Mucosa of rectum (tissue), 2 donors: ENCODE results near the gene GMEB2.
"Not testable (repeated sequence)": the region's sequence is repeated elsewhere in the genome, so short reads cannot be mapped to it uniquely, and the experiment has no call there.

ENCODE experiments used
- H3K27ac ChIP-seq, 2 donors: one replicate each; pipeline ENCODE4 v1.7.0; 2013; ENCODE audit warnings: inconsistent platforms in 2 of 2, low read depth in 2 of 2, low read length in 2 of 2
- H3K27me3 ChIP-seq, 2 donors: one replicate each; pipeline ENCODE4 v1.7.0; 2013; ENCODE audit warnings: low read length in 2 of 2; ENCODE audit not compliant: control insufficient read depth in 2 of 2, insufficient read depth in 2 of 2
- H3K36me3 ChIP-seq, 2 donors: one replicate each; pipeline ENCODE4 v1.7.0; 2013; ENCODE audit warnings: low read length in 2 of 2; ENCODE audit not compliant: control insufficient read depth in 2 of 2, insufficient read depth in 2 of 2
- H3K4me1 ChIP-seq, 2 donors: one replicate each; pipeline ENCODE4 v1.7.0; 2013; ENCODE audit warnings: low read length in 2 of 2, mild to moderate bottlenecking in 1 of 2; ENCODE audit not compliant: control insufficient read depth in 2 of 2, insufficient read depth in 2 of 2
- H3K4me3 ChIP-seq, 2 donors: one replicate each; pipeline ENCODE4 v1.7.0; 2013; ENCODE audit warnings: low read length in 2 of 2
- H3K9ac ChIP-seq, 2 donors: one replicate each; pipeline ENCODE4 v1.7.0; 2013; ENCODE audit warnings: low read length in 2 of 2, low read depth in 1 of 2, mild to moderate bottlenecking in 1 of 2
- H3K9me3 ChIP-seq, 2 donors: one replicate each; pipeline ENCODE4 v1.7.0; 2013; ENCODE audit warnings: low read length in 2 of 2; ENCODE audit not compliant: control insufficient read depth in 2 of 2
- donor health status: healthy.
- donor health status: Normal muscosa, but diverticular disease.

The GMEB2 gene

GRCh38 chr20:63559485-63560332 lies 67.2 kb downstream of the GMEB2 start:
- H3K36me3 ChIP-seq, result peaks cover 22 to 31% of the 10 kb centered on the region in 2 donors

GRCh38 chr20:63558804-63559484 lies 68.0 kb downstream of the GMEB2 start:
- Histone ChIP-seq H3K27me3 (no peaks in the 10 kb centered on the region), H3K9ac (no peak overlapping the region), H3K4me3 (no peak overlapping the region), H3K36me3 (peaks cover 18 to 25% of the 10 kb centered on the region in 2 donors), H3K9me3 (no peaks in the 10 kb centered on the region), H3K27ac (no peak overlapping the region), H3K4me1 (peaks cover 0 to 2% of the 10 kb centered on the region in 2 donors)

More at GRCh38 chr20:63559485-63560332, 67.2 kb downstream of the GMEB2 start:
- not testable (repeated sequence) for H3K27ac ChIP-seq, H3K9me3 ChIP-seq, H3K9ac ChIP-seq, H3K27me3 ChIP-seq, H3K4me3 ChIP-seq, H3K4me1 ChIP-seq

GRCh38 chr20:63557481-63557891 lies 69.4 kb downstream of the GMEB2 start:
- Histone ChIP-seq H3K27me3 (no peaks in the 10 kb centered on the region), H3K36me3 (peaks cover 7 to 14% of the 10 kb centered on the region in 2 donors), H3K27ac (no peak overlapping the region), H3K4me3 (no peak overlapping the region), H3K9me3 (no peaks in the 10 kb centered on the region), H3K9ac (no peak overlapping the region), H3K4me1 (peaks cover 3 to 5% of the 10 kb centered on the region in 2 donors)

- Histone ChIP-seq H3K27ac (no peak overlapping the region), H3K4me3 (no peak overlapping the region), H3K27me3 (no peaks in the 10 kb centered on the region), H3K9ac (no peak overlapping the region), H3K36me3 (peaks cover 7 to 13% of the 10 kb centered on the region in 2 donors), H3K4me1 (peaks cover 5 to 6% of the 10 kb centered on the region in 2 donors), H3K9me3 (no peaks in the 10 kb centered on the region)
Observed at GRCh38 chr20:63556873-63557478, 69.9 kb downstream of the GMEB2 start.

- no peak overlapping the region for H3K9ac ChIP-seq
- no peak overlapping the region for H3K4me3 ChIP-seq
- H3K27me3 ChIP-seq, result peaks cover 0 to 4% of the 10 kb centered on the region in 2 donors
- H3K36me3 ChIP-seq, result peaks cover 7 to 8% of the 10 kb centered on the region in 2 donors
- no peaks in the 10 kb centered on the region for H3K9me3 ChIP-seq
- H3K4me1 ChIP-seq, result peaks cover 5 to 6% of the 10 kb centered on the region in 2 donors
- no peak overlapping the region for H3K27ac ChIP-seq
Observed at GRCh38 chr20:63555661-63556381, 71.1 kb downstream of the GMEB2 start.

- Histone ChIP-seq H3K27ac (no peak overlapping the region), H3K9me3 (no peaks in the 10 kb centered on the region), H3K36me3 (no peaks in the 10 kb centered on the region), H3K27me3 (peaks cover 0 to 4% of the 10 kb centered on the region in 2 donors), H3K4me3 (no peak overlapping the region), H3K4me1 (peaks cover 5 to 6% of the 10 kb centered on the region in 2 donors), H3K9ac (no peak overlapping the region)
Observed at GRCh38 chr20:63554361-63555278, 72.3 kb downstream of the GMEB2 start.

- Histone ChIP-seq H3K9me3 (no peaks in the 10 kb centered on the region), H3K9ac (peak within 1 kb of the TSS in 1 of 2 donors; percentile 48), H3K27me3 (peaks cover 3 to 4% of the 10 kb centered on the region in 2 donors), H3K4me3 (peak within 1 kb of the TSS; percentile 48 to 57), H3K27ac (no peak within 1 kb of the TSS), H3K36me3 (no peaks in the 10 kb centered on the region), H3K4me1 (peaks cover 5 to 6% of the 10 kb centered on the region in 2 donors)
Observed at GRCh38 chr20:63553933-63554290, 73.0 kb downstream of the GMEB2 start, which contains the start of gene FNDC11. Gene FNDC11 (plus strand): TSS chr20:63554159. CDS start chr20:63555664, 1,505 bp downstream.

- peaks cover 3 to 6% of the 10 kb centered on the region in 2 donors for H3K4me1 ChIP-seq
- H3K27ac ChIP-seq, result no peak overlapping the region
- H3K36me3 ChIP-seq, result no peaks in the 10 kb centered on the region
- peaks cover 7 to 9% of the 10 kb centered on the region in 2 donors for H3K27me3 ChIP-seq
- peak overlapping the region; percentile 48 to 57 for H3K4me3 ChIP-seq
- peak overlapping the region in 1 of 2 donors; percentile 48 for H3K9ac ChIP-seq
- H3K9me3 ChIP-seq, result no peaks in the 10 kb centered on the region
Observed at GRCh38 chr20:63553251-63553932, 73.5 kb downstream of the GMEB2 start.
